Glutamatergic neuron (in vitro differentiated cells): Measurements from ENCODE around the gene MACROD2. TPM values are rescaled to one million over a fixed set of nuclear protein-coding genes. Genes with fewer than 3 reads are reported as not detected.

Source experiments
- DNase-seq: peaks from one replicate; pipeline ENCODE4 v3.0.0; 2022
- H3K27ac Mint-ChIP-seq: one replicate; pipeline ENCODE4 v1.8.0; 2020; ENCODE audit warnings: mild to moderate bottlenecking, mixed read lengths, inconsistent platforms; ENCODE audit not compliant: unreplicated experiment
- H3K27me3 Mint-ChIP-seq: one replicate; pipeline ENCODE4 v1.8.0; 2020; ENCODE audit warnings: mild to moderate bottlenecking, moderate library complexity, mixed read lengths, inconsistent platforms; ENCODE audit not compliant: unreplicated experiment
- H3K36me3 Mint-ChIP-seq: one replicate; pipeline ENCODE4 v1.8.0; 2020; ENCODE audit warnings: mild to moderate bottlenecking, mixed read lengths, inconsistent platforms; ENCODE audit not compliant: unreplicated experiment
- H3K4me1 Mint-ChIP-seq: one replicate; pipeline ENCODE4 v1.8.0; 2020; ENCODE audit warnings: mild to moderate bottlenecking, low read depth, mixed read lengths, inconsistent platforms; ENCODE audit not compliant: unreplicated experiment
- H3K4me3 Mint-ChIP-seq: one replicate; pipeline ENCODE4 v1.8.0; 2020; ENCODE audit warnings: mild to moderate bottlenecking, mixed read lengths, inconsistent platforms; ENCODE audit not compliant: unreplicated experiment
- H3K9me3 Mint-ChIP-seq: one replicate; pipeline ENCODE4 v1.8.0; 2020; ENCODE audit warnings: mild to moderate bottlenecking, moderate library complexity, mixed read lengths, inconsistent platforms; ENCODE audit not compliant: unreplicated experiment
- total RNA-seq: library from RNA; stranded (reverse); fragmentation: NEBNext Ultra II Directional; extraction: Animal tissue kit (Norgen Biotek cat#: 25700); gene quantifications from one replicate; pipeline ENCODE4 v1.2.1, GENCODE V29; 2021; ENCODE audit not compliant: unreplicated experiment
- TF ChIP-seq, protein P1 (sequence below): fragments of 200-600 bp; sonication (generic); IDR thresholded peaks from one replicate; pipeline ENCODE4 v1.5.0; 2021; ENCODE audit not compliant: partially characterized antibody, unreplicated experiment

Gene MACROD2
- total RNA-seq, 1 donor from 2014 or later: 8.7 TPM

DNA sequence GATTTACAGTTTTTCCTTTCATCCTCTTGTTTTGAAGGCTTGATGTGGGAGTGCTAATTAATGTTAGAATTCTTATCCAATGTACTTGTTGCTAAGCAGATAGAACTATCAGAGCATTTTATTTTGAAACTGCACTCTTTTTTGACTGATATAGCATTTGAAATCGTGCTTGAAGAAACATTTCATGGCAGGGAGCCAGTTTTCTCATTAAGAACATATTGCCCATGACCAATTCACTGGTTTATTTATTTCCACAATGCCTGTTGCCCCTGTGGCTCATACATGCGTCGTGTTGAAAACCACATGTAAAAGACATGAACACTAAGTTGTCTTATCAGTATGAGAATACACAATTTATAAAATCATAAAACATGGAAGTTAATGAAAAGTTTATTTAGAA lies 821.8 kb downstream of the MACROD2 start:
- Mint-ChIP-seq H3K36me3 (peaks cover 6% of the 10 kb centered on the region), H3K9me3 (peaks cover 2% of the 10 kb centered on the region), H3K4me3 (no peak overlapping the region), H3K27ac (no peak overlapping the region), H3K4me1 (no peaks in the 10 kb centered on the region), H3K27me3 (no peaks in the 10 kb centered on the region)
- DNase-seq: no peak
- TF ChIP-seq, protein P1, sequence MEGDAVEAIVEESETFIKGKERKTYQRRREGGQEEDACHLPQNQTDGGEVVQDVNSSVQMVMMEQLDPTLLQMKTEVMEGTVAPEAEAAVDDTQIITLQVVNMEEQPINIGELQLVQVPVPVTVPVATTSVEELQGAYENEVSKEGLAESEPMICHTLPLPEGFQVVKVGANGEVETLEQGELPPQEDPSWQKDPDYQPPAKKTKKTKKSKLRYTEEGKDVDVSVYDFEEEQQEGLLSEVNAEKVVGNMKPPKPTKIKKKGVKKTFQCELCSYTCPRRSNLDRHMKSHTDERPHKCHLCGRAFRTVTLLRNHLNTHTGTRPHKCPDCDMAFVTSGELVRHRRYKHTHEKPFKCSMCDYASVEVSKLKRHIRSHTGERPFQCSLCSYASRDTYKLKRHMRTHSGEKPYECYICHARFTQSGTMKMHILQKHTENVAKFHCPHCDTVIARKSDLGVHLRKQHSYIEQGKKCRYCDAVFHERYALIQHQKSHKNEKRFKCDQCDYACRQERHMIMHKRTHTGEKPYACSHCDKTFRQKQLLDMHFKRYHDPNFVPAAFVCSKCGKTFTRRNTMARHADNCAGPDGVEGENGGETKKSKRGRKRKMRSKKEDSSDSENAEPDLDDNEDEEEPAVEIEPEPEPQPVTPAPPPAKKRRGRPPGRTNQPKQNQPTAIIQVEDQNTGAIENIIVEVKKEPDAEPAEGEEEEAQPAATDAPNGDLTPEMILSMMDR: no peak

DNA sequence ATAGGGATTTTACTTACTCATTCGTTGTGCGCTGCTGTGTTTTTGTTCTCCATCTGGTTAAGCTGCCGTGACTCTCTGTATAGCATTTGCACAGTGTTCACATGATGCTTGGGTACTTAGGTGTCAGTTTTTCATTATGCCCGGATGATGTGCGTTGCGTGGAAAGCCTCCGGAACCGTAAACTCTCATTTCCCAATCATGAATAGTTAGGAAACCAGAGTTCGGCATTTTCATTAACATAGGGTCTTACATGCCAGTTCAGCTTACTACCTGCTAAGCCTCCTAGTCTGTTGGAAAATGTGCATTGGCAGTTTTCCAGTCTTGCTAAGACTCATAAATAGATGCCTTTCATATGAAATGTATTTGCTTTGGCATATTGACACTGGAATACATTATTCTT lies 825.5 kb downstream of the MACROD2 start:
- no peak for DNase-seq
- H3K4me3 Mint-ChIP-seq: no peak overlapping the region
- peaks cover 12% of the 10 kb centered on the region for H3K4me1 Mint-ChIP-seq
- H3K27ac Mint-ChIP-seq: no peak overlapping the region
- H3K27me3 Mint-ChIP-seq: no peaks in the 10 kb centered on the region
- peaks cover 6% of the 10 kb centered on the region for H3K36me3 Mint-ChIP-seq
- peaks cover 2% of the 10 kb centered on the region for H3K9me3 Mint-ChIP-seq
- TF ChIP-seq, protein P1: no peak

DNA sequence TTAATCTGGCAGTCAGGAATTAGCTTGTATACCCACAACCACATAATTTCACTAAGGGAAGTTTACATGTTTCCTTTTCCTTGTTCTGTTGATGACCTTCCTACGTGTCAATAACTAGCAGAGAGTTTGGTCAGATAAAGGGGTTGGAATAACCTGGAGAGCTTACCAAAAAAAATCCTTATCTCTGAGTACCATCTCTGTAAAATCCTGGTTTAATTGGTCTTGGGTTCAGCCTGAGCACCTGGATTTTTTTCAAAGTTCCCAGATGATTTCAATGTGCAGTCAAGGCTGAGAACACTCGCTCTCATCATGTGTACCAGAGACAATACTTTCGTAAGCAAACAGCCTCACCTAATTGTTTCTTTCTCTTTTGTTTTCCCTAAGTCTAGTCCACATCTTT lies 825.9 kb downstream of the MACROD2 start:
- no peak for DNase-seq
- H3K4me3 Mint-ChIP-seq: no peak overlapping the region
- peaks cover 16% of the 10 kb centered on the region for H3K4me1 Mint-ChIP-seq
- no peaks in the 10 kb centered on the region for H3K27me3 Mint-ChIP-seq
- TF ChIP-seq, protein P1: no peak
- no peak overlapping the region for H3K27ac Mint-ChIP-seq
- peaks cover 6% of the 10 kb centered on the region for H3K36me3 Mint-ChIP-seq
- peaks cover 2% of the 10 kb centered on the region for H3K9me3 Mint-ChIP-seq

DNA sequence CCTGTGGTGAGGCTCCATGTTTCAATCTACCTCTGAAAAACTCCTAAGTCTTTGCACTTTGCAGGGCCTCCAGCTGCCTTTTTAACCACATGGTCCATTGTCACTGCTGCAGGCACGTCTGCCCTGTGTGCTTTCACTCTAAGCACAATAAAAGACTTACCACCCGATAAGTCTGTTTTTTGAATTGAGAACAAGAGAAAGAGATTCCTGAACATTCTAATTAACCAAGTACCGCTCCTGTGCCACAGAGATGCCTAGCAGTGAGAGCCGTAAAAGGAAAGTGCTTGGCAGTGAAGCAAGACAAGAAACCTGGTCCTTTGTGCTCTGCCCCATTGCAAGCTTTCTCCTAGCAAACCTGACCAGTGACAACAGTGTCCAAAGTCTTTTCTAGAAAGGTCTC lies 829.7 kb downstream of the MACROD2 start:
- TF ChIP-seq, protein P1: no peak
- H3K27me3 Mint-ChIP-seq: no peaks in the 10 kb centered on the region
- H3K9me3 Mint-ChIP-seq: peaks cover 2% of the 10 kb centered on the region
- DNase-seq: no peak
- H3K36me3 Mint-ChIP-seq: no peaks in the 10 kb centered on the region
- H3K4me3 Mint-ChIP-seq: no peak overlapping the region
- peaks cover 33% of the 10 kb centered on the region for H3K4me1 Mint-ChIP-seq
- H3K27ac Mint-ChIP-seq: peak overlapping the region; percentile 43

DNA sequence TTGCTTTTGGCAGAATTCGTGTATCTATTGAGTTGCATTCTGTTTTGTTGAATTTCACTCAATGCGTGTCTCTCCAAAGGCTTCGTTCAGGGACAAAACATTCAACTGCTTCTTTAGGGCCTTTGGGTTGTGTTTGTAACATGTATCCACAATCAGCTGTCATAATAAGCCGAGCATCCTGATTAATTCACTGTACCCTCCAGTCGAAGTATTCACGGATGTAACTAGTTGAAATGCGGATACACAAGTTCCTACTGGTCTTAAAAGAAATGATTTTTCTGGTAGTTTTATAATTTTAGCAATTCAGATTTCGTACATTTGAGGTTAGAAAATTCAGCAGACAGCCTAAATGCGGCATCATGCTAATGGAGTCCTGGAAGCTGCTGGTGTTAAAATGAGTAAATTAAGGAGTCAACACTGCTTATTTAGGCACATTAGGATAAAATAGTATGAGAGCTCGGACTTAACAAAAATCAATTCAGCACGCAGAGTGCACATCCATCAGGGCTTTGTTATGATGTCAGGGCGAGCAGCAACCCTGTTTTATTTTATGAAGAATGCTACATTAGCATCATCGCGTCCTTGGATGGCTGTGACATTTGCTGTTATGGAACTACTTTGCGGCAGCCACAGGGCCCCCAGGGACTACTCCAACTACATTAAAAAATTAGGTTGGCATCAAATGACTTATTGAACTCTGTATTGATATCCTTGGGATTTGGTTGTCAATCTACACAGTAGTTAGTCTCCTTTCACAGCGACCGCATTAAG lies 831.4 kb downstream of the MACROD2 start:
- Mint-ChIP-seq H3K4me3 (peak overlapping the region; percentile 16), H3K4me1 (peaks cover 36% of the 10 kb centered on the region), H3K27me3 (peaks cover 2% of the 10 kb centered on the region), H3K27ac (peak overlapping the region; percentile 92), H3K36me3 (no peaks in the 10 kb centered on the region), H3K9me3 (no peaks in the 10 kb centered on the region)
- TF ChIP-seq, protein P1: no peak
- DNase-seq: peak; percentile 61
